Thyroid gland (tissue), 4 donors: ENCODE measurements around the gene USP48.

ENCODE experiments used
- CTCF ChIP-seq, 6 experiments: fragments of 200-600 bp in 3 of 6; fragments of 450-650 bp in 3 of 6; sonication (generic) in 3 of 6; IDR thresholded peaks; one replicate each; pipeline ENCODE4 v1.5.1; 2016 to 2019; ENCODE audit warnings: antibody characterized with exemption in 6 of 6, mild to moderate bottlenecking in 2 of 6, inconsistent platforms in 1 of 6, moderate library complexity in 1 of 6
- POLR2A ChIP-seq, 2 donors: fragments of 450-650 bp; IDR thresholded peaks; one replicate each; pipeline ENCODE4 v1.6.1; 2017; ENCODE audit warnings: antibody characterized with exemption in 2 of 2, mild to moderate bottlenecking in 2 of 2, moderate library complexity in 1 of 2

GRCh38 chr1:21775550-21775914, 7.4 kb downstream of the USP48 start:
- TF ChIP-seq POLR2A (IDR thresholded peaks at IDR 0.05) (no peak), CTCF (IDR thresholded peaks at IDR 0.05) (no peak)
